Measurements from ENCODE around the gene BCAS3.
"Not testable (repeated sequence)": the region's sequence is repeated elsewhere in the genome, so short reads cannot be mapped to it uniquely, and the experiment has no call there.

Gene BCAS3

DNA sequence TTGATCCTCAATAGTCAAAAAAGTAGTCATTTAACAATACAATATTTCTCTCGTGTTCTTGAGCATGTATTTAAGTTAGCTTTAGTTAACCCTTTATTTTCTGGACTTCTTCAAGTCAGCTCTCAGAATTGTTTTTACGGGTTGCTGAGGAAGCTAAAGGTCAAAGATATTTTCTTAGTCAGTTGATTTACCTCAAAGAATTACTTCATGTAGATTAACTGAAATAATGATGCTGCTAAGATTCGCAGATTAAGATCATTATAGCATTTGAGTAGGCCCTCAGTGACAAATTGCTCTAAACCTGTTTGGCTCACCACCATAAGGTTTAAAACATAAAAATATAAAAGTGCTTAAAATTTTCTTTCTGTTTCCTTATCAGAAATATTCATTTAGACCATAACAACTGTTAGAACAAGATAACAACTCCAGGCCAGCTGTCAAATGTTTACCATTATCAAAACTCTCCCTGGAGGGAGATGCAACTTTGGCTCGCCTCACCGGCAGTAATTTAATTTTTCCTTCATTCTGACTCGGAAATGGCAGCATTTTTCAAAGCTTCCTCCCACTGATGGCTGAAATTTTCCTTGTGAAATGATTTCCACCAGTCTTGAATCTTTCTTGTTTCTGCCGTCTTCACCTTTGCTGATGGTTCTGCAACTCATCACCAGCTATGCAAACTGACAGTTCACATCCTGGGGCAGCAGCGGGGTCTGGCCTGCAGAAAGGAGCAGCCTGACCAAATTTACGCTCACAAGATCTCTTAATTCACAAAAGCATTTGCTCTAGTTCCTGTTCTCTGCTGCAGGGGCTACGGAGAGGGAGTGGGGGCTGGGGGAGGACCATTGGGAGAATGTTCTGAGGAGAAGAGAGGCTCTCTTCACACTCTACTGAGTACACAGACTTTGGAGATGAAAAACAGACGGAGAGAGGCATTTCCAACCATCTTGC lies 467.2 kb downstream of the BCAS3 start:
- H3K4me1 Mint-ChIP-seq: peaks cover 12% of the 10 kb centered on the region
- no peak overlapping the region for H3K4me3 Mint-ChIP-seq
- ATAC-seq (replicated peaks; ENCODE audit: extremely low read depth, poor library complexity, severe bottlenecking): no peak
- DNase-seq (ENCODE audit: low spot score in 2 of 2): no peak
- H3K9me3 Mint-ChIP-seq: no peaks in the 10 kb centered on the region
- H3K27me3 Mint-ChIP-seq: no peaks in the 10 kb centered on the region
- no peak overlapping the region for H3K27ac Mint-ChIP-seq (ENCODE audit: low read depth)
- H3K36me3 Mint-ChIP-seq (ENCODE audit: insufficient read depth): peaks cover 2% of the 10 kb centered on the region

DNA sequence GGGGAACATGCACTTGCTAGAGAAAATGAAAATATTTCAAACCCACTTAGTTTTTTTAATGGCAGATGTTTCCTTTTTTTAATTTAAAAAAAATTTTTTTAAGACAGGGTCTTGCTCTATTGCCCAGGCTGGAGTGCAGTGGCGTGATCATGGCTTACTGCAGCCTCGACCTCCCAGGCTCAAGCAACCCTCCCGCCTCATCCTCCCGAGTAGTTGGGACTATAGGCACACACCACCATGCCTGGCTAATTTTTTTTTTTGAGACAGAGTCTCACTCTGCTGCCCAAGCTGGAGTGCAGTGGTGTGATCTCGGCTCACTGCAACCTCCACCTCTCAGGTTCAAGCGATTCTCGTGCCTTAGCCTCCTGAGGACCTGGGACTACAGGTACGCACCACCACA lies 469.2 kb downstream of the BCAS3 start:
- not testable (repeated sequence) for DNase-seq (ENCODE audit: low spot score in 2 of 2); H3K27me3 Mint-ChIP-seq; H3K9me3 Mint-ChIP-seq; H3K36me3 Mint-ChIP-seq (ENCODE audit: insufficient read depth); H3K4me3 Mint-ChIP-seq; ATAC-seq (replicated peaks; ENCODE audit: extremely low read depth, poor library complexity, severe bottlenecking); H3K27ac Mint-ChIP-seq (ENCODE audit: low read depth)
- H3K4me1 Mint-ChIP-seq: peaks cover 20% of the 10 kb centered on the region

GRCh38 chr17:61149106-61149825 lies 471.6 kb downstream of the BCAS3 start:
- peaks cover 2% of the 10 kb centered on the region for H3K36me3 Mint-ChIP-seq (ENCODE audit: insufficient read depth)
- peaks cover 20% of the 10 kb centered on the region for H3K4me1 Mint-ChIP-seq
- DNase-seq (ENCODE audit: low spot score in 2 of 2): no peak
- no peak for ATAC-seq (replicated peaks; ENCODE audit: extremely low read depth, poor library complexity, severe bottlenecking)
- H3K27me3 Mint-ChIP-seq: no peaks in the 10 kb centered on the region
- no peak overlapping the region for H3K4me3 Mint-ChIP-seq
- H3K27ac Mint-ChIP-seq (ENCODE audit: low read depth): peak overlapping the region; percentile 64
- no peaks in the 10 kb centered on the region for H3K9me3 Mint-ChIP-seq

- Mint-ChIP-seq H3K4me1 (peaks cover 20% of the 10 kb centered on the region), H3K36me3 (ENCODE audit: insufficient read depth) (peaks cover 2% of the 10 kb centered on the region), H3K27ac (ENCODE audit: low read depth) (no peak overlapping the region), H3K27me3 (no peaks in the 10 kb centered on the region), H3K9me3 (no peaks in the 10 kb centered on the region), H3K4me3 (no peak overlapping the region)
- no peak for DNase-seq (ENCODE audit: low spot score in 2 of 2)
- ATAC-seq (replicated peaks; ENCODE audit: extremely low read depth, poor library complexity, severe bottlenecking): no peak
These were observed 472.3 kb downstream of the BCAS3 start for GRCh38 chr17:61149862-61150362.

DNA sequence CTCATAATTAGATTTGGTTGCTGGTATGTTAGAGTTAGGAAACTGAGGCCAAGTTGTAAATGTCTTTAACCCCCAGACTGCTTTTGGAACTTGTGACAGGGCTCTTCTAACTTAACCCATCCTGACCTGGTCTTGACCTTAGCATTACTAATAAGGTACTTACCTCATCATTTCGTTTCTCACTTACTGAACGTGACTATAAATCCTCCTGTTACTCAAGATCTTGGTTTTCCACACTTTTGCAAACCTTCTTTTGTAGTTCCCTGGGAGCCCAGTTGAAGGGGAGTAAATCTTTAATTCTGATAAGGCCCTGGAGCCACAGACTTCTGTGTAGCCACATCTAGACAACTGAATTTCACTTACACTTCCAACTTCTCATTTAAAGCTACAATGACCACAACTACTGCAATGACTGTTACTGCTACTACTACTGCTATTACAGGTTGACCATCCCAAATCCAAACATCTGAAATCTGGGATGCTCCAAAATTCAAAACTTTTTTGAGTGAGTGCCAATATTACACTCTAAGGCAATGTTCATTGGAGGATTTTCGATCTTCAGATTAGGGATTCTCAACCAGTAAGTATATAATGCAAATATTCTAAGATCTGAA lies 473.1 kb downstream of the BCAS3 start:
- no peak for DNase-seq (ENCODE audit: low spot score in 2 of 2)
- no peak for ATAC-seq (replicated peaks; ENCODE audit: extremely low read depth, poor library complexity, severe bottlenecking)
- H3K4me1 Mint-ChIP-seq: peaks cover 20% of the 10 kb centered on the region
- H3K4me3 Mint-ChIP-seq: no peak overlapping the region
- H3K27ac Mint-ChIP-seq (ENCODE audit: low read depth): no peak overlapping the region
- H3K9me3 Mint-ChIP-seq: no peaks in the 10 kb centered on the region
- H3K36me3 Mint-ChIP-seq (ENCODE audit: insufficient read depth): no peaks in the 10 kb centered on the region
- no peaks in the 10 kb centered on the region for H3K27me3 Mint-ChIP-seq

- Mint-ChIP-seq H3K4me1 (peaks cover 20% of the 10 kb centered on the region), H3K9me3 (no peaks in the 10 kb centered on the region), H3K4me3 (no peak overlapping the region), H3K36me3 (ENCODE audit: insufficient read depth) (no peaks in the 10 kb centered on the region), H3K27me3 (no peaks in the 10 kb centered on the region), H3K27ac (ENCODE audit: low read depth) (no peak overlapping the region)
- no peak for DNase-seq (ENCODE audit: low spot score in 2 of 2)
- no peak for ATAC-seq (replicated peaks; ENCODE audit: extremely low read depth, poor library complexity, severe bottlenecking)
These were observed 475.2 kb downstream of the BCAS3 start for GRCh38 chr17:61152898-61153297.

GRCh38 chr17:61155590-61156237 lies 478.1 kb downstream of the BCAS3 start:
- Mint-ChIP-seq H3K27ac (ENCODE audit: low read depth) (no peak overlapping the region), H3K4me1 (peaks cover 4% of the 10 kb centered on the region)

GRCh38 chr17:61157246-61157886 lies 479.7 kb downstream of the BCAS3 start:
- Mint-ChIP-seq H3K9me3 (no peaks in the 10 kb centered on the region), H3K4me3 (no peak overlapping the region), H3K4me1 (no peaks in the 10 kb centered on the region), H3K27ac (ENCODE audit: low read depth) (no peak overlapping the region), H3K27me3 (no peaks in the 10 kb centered on the region), H3K36me3 (ENCODE audit: insufficient read depth) (peaks cover 2% of the 10 kb centered on the region)
- ATAC-seq (replicated peaks; ENCODE audit: extremely low read depth, poor library complexity, severe bottlenecking) (no peak), DNase-seq (ENCODE audit: low spot score in 2 of 2) (no peak)

More at GRCh38 chr17:61155590-61156237, 478.1 kb downstream of the BCAS3 start:
- H3K9me3 Mint-ChIP-seq: no peaks in the 10 kb centered on the region
- ATAC-seq (replicated peaks; ENCODE audit: extremely low read depth, poor library complexity, severe bottlenecking) (no peak), DNase-seq (ENCODE audit: low spot score in 2 of 2) (no peak)
- no peaks in the 10 kb centered on the region for H3K27me3 Mint-ChIP-seq
- peaks cover 2% of the 10 kb centered on the region for H3K36me3 Mint-ChIP-seq (ENCODE audit: insufficient read depth)
- H3K4me3 Mint-ChIP-seq: no peak overlapping the region

- no peaks in the 10 kb centered on the region for H3K27me3 Mint-ChIP-seq
- DNase-seq (ENCODE audit: low spot score in 2 of 2): no peak
- no peak overlapping the region for H3K27ac Mint-ChIP-seq (ENCODE audit: low read depth)
- H3K4me1 Mint-ChIP-seq: no peaks in the 10 kb centered on the region
- no peak overlapping the region for H3K4me3 Mint-ChIP-seq
- H3K36me3 Mint-ChIP-seq (ENCODE audit: insufficient read depth): peaks cover 2% of the 10 kb centered on the region
- no peak for ATAC-seq (replicated peaks; ENCODE audit: extremely low read depth, poor library complexity, severe bottlenecking)
- no peaks in the 10 kb centered on the region for H3K9me3 Mint-ChIP-seq
These were observed 480.7 kb downstream of the BCAS3 start for GRCh38 chr17:61158376-61158775.

DNA sequence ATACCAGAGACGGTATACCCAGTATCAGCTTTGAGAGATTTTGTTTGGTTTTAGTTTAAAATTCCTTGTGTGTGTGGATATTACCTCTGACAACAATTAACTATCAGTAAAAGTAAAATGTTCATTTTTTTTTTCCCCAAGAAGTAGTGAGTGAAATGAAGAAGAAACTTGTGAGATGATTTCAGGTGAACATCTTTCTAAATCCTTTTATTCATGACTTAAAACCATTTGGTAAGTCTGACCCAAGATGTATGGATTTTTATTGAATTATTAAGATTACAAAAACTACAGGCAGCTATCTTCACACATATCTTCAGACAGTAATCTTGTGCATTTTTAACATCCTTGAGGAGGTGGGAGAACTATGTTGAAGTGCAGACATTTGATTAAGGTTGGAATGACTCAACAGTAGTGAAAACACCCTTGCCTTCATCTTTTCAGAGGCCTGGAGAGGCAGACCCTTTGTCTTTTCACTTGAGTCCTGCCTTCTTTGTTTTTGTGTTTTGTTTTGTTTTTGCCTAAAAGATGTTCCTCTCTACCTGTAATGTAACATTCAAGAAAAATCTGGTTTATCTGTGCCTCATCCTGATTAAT lies 481.7 kb downstream of the BCAS3 start:
- Mint-ChIP-seq H3K27me3 (no peaks in the 10 kb centered on the region), H3K36me3 (ENCODE audit: insufficient read depth) (peaks cover 2% of the 10 kb centered on the region), H3K4me1 (no peaks in the 10 kb centered on the region), H3K4me3 (no peak overlapping the region), H3K27ac (ENCODE audit: low read depth) (no peak overlapping the region), H3K9me3 (peaks cover under 1% of the 10 kb centered on the region)
- ATAC-seq (replicated peaks; ENCODE audit: extremely low read depth, poor library complexity, severe bottlenecking) (no peak), DNase-seq (ENCODE audit: low spot score in 2 of 2) (no peak)

GRCh38 chr17:61160204-61160603 lies 482.6 kb downstream of the BCAS3 start:
- Mint-ChIP-seq H3K9me3 (peaks cover 5% of the 10 kb centered on the region), H3K4me3 (no peak overlapping the region), H3K27me3 (no peaks in the 10 kb centered on the region), H3K27ac (ENCODE audit: low read depth) (no peak overlapping the region), H3K36me3 (ENCODE audit: insufficient read depth) (peaks cover 2% of the 10 kb centered on the region), H3K4me1 (no peaks in the 10 kb centered on the region)
- no peak for DNase-seq (ENCODE audit: low spot score in 2 of 2)
- no peak for ATAC-seq (replicated peaks; ENCODE audit: extremely low read depth, poor library complexity, severe bottlenecking)

Data from central memory CD8-positive, alpha-beta T cell (primary cell).